ENCODE data around the gene DGCR6L.
"Not testable (repeated sequence)": the region's sequence is repeated elsewhere in the genome, so short reads cannot be mapped to it uniquely, and the experiment has no call there.

- not testable (repeated sequence) for TF ChIP-seq CTCF (IDR thresholded peaks at IDR 0.05); POLR2A (IDR thresholded peaks at IDR 0.05; ENCODE audit: low read length); HMGXB4 (CRISPR knock-in tag; IDR thresholded peaks at IDR 0.05; ENCODE audit: borderline replicate concordance); MAX (IDR thresholded peaks at IDR 0.05); CHD2 (IDR thresholded peaks at IDR 0.05; ENCODE audit: low read length, partially characterized antibody); NR3C1 (IDR thresholded peaks at IDR 0.05); BHLHE40 (IDR thresholded peaks at IDR 0.05; ENCODE audit: low read depth, low read length); MAFK (IDR thresholded peaks at IDR 0.05; ENCODE audit: partially characterized antibody); RARB (CRISPR knock-in tag; IDR thresholded peaks at IDR 0.05)
- TF ChIP-seq, protein P1, sequence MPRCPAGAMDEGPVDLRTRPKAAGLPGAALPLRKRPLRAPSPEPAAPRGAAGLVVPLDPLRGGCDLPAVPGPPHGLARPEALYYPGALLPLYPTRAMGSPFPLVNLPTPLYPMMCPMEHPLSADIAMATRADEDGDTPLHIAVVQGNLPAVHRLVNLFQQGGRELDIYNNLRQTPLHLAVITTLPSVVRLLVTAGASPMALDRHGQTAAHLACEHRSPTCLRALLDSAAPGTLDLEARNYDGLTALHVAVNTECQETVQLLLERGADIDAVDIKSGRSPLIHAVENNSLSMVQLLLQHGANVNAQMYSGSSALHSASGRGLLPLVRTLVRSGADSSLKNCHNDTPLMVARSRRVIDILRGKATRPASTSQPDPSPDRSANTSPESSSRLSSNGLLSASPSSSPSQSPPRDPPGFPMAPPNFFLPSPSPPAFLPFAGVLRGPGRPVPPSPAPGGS (IDR thresholded peaks at IDR 0.05), result not testable (repeated sequence)
These were observed 41.0 kb downstream of the DGCR6L start for GRCh38 chr22:20278726-20279490.
